ENCODE results near the gene TXNRD2.
"Not testable (repeated sequence)": the region's sequence is repeated elsewhere in the genome, so short reads cannot be mapped to it uniquely, and the experiment has no call there.

Gene TXNRD2

DNA sequence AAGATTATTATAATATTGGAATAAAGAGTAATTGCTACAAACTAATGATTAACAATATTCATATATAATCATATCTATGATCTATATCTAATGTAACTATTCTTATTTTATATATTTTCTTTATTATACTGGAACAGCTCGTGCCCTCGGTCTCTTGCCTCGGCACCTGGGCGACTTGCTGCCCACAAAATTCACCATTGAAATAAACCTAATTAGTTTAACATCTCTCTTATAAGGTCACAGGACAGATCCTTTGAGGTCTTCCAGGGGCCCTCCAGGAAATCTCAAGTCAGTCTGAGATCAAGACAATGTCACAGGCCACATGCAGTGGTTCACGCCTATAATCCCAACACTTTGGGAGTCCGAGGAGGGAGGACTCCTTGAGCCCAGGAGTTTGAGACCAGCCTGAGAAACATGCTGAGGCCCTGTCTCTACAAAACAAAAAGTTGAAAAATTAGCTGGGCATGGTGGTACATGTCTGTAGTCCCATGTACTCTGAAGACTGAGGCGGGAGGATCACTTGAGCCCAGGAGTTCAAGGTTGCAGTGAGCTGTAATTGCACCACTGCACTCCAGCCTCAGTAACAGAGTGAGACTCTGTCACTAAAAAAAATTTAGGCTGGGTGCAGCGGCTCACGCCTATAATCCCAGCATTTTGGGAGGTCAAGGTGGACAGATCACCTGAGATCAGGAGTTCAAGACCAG is 6.6 kb upstream of the TXNRD2 start:
- no peak for DNase-seq (ENCODE audit: low spot score)

DNA sequence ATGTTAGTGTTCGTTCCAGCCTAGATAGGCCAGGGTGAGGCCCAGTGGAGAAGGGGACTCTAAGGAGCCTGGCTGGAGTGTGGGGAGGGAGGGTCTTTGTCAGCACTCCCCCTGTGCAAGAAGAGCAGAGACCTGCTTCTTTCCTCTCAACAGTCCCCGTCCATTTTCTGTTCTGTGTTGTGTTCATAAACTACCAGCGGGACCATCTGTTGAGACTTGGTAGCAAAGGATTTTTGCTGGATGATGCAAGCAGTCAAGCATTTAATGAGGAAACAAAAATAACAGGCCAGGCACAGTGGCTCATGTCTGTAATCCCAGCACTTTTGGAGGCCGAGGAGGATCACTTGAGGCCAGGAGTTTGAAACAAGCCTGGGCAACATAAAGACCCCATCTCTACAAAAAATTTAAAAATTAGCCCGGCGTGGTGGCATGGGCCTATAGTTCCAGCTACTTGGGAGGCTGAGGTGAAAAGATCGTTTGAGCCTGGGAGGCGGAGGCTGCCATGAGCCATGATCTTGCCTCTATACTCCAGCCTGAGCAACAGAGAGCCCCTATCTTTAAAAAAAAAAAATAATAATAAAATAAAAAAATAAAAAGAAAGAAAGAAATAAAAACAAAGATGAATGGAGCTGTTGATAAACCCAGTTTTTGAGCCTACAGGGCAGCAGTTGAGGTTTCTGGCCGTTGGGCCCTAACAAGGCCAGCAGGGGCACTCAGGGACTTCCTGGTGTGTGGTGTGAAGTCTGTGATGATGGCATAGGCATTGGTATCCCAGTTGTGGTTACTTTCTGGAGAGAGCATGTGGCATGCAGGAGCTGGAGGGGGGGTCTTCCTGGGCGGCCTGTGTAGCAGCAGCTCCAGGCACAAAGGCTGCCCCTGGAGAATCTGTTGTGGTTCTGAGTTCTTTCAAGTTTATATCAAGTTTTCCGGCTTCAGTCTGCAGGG is 1.7 kb upstream of the TXNRD2 start:
- no peak for DNase-seq (ENCODE audit: low spot score)

DNA sequence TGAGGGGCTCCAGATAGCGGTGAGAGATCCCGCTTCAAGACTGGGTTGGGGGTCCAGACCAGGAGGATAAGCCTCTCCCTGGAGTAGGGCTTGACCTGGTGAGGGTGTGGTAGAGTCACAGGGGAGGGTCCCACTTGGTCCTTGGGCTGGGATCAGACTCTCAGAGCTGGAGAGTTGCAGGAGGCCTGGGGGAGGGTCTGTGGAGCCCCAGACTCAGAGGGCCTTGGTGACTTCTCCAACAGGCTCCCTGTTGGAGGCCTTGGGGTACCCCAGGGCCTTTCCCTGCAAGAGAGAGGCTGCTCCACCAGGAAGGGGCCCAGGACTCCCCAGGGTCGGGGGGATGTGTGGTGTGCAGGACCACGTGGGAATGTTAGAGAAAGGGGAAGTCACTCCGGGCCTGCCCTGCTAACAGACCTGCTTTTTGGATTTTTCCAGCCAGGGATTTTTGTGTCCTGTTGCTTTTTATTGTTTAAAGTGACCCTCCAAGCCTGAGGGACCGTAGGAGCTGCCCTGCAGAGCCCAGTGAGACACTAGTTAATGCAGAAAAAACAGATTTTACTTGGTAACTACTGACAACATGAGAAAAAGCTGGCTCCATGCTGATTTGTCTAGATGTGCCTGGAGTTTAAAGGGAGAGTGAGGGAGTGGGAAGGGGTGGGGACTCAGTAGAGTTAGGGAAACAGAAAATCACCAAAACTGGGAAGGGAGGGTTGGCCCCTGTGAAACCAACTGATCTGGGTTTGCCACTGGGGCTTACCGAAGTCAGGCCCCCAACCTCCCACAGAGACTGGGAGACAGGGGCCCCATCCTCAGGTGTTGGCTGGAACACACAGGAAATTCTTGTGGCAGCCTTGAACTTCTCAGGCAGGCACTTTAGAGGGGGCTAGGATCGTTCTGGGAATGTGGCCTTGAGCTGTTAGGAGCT is 801 bp upstream of the TXNRD2 start:
- DNase-seq (ENCODE audit: low spot score) = no peak

DNA sequence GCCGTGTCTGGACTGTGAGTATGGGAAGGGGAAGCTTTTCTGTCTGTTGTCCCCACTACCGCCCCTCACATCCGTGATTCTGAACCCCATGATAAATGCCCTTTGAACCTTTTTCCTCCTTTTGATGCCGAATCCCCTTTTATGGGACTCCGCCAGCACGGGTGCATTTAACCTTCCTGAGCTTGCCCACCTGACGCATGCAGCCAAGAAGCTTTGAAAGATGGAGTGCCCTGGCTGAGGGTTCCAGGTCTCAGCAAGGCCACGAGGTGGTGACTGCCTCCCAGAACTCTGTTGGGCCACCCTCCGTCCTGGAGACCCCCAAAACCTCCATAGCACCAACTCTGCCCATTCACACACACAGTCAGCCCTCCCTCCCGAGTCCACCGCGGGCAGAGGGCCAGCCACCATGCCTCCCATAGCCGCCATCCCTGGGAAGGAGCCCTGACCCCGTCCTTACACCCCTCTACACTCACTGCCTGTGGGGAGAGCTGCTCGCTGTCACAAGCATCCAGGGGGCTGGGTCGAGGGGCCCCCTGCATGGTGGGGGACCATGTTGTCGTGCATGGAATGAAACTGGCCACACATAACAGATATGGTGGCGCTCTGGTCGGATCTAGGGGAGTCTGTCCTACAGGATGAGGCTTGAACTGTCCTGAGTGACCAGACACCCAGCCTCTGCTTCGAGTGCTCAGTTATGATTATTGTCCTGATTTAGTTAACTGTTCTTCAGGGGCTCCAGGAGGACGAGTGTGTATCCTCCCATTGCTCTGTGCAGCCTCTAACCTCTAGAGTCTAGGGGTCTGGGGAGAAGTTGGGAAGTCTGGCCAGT is 868 bp downstream of the TXNRD2 start:
- DNase-seq (ENCODE audit: low spot score) = no peak

DNA sequence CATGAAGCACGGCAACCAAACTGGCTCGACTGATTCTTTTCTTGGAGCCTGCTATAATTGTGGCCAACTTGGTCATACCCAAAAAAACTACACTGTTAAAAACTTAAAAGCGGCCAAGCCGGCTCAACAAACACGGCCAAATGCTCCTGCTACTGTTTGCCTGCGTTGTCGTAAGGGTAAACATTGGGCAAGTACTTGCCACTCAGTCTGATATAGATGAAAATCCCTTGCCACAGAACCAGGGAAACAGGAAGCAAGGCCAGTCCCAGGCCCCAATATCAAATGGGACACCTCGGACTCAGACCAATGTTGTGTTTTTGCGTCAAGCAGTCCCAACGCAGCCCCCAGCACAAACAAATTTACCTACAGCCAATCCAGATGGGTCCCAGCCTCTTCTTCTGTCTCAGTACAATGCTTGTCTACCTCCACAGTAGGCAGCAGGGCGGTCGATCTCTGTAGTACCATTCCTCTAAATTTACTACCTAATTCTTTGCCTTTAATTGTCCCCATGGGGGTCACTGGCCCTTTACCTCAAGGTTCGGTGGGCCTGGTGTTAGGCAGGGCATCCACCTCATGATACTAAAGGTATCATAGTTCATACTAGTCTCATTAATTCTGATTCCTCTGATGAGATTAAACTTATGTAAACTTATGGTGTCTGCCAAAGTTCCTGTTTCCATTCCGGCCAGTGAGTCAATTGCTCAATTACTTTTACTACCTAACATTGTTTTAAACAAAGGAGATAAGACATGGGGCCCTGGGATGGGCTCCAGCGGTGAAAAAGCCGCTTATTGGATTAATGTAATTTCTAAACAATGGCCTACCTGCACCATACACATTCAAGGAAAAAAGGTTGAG is 3.8 kb downstream of the TXNRD2 start:
- DNase-seq (ENCODE audit: low spot score) = no peak

DNA sequence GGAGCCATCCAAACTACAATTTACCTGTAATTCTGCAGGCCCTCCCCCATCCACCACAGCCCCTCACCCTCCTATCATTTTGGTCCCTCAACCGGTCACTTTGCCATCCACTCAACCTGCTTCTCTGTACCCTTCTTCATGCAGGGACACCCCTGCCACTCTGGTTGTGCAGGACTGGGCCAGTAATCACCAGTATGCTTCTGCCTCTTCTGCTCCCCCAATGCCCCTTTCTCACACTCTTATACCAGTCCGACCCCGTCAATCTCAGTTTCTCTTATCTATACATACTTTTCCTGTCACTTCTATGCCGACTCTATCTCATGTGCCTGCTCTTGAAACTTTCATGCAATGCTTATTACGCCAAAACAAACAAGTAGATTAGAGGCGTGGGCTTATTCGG is 5.1 kb downstream of the TXNRD2 start:
- no peak for DNase-seq (ENCODE audit: low spot score)

DNA sequence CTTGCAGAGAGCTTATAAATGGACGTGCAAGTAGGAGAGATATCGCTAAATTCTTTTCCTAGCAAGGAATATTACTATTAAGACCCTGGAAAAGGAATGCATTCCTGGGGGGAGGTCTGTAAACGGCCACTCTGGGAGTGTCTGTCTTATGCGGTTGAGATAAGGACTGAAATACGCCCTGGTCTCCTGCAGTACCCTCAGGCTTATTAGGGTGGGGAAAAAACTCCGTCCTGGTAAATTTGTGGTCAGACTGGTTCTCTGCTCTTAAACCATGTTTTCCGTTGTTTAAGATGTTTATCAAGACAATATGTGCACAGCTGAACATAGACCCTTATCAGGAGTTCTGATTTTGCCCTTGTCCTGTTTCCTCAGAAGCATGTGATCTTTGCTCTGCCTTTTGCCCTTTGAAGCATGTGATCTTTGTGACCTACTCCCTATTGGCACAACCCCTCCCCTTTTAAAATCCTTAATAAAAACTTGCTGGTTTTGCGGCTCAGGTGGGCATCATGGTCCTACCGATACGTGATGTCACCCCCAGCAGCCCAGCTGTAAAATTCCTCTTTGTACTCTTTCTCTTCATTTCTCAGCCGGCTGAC is 6.4 kb downstream of the TXNRD2 start:
- DNase-seq (ENCODE audit: low spot score) = not testable (repeated sequence)

DNA sequence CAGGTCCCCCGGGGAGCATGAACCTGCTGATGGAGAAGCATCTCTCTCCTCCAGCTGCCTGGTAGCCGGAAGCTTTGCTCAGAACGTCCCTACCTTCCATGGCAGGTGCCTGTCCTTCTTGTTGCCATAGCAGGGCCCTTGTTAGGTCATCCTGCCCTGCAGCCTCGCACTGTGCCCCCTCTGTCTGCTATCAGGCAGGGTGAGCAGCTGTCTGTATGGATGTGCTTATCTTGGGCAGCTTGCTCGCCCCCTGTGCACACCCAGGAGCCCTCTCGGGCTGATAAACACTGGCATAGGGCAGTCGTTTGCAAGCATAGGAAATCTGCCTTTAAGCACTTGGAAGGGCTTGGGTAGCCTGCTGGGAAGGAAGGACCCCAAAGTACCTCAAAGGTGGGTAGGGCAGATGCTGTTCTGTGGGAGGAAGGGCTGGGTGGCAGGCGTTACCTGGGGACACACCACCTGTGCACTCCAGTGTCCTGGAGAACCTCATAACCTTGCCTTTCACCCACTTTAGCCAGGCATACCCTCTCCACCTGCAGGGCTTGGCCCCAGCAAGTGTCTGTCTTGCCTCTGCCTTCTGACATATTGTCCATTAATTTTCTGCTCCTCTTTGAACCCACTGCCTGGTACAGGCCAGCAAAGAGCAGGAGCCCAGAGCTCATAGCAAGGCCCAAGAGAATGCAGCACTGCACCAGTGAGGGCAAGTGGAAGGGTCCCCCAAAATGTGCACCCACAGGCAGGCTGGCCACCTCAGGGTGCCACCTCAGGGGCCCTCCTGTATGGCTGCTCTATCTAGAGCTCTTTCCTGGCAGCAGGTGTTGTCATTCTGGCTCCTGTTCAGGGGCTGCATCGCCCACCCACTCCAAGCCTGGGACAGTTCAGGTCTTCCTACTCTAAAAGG is 8.0 kb downstream of the TXNRD2 start:
- no peak for DNase-seq (ENCODE audit: low spot score)

DNA sequence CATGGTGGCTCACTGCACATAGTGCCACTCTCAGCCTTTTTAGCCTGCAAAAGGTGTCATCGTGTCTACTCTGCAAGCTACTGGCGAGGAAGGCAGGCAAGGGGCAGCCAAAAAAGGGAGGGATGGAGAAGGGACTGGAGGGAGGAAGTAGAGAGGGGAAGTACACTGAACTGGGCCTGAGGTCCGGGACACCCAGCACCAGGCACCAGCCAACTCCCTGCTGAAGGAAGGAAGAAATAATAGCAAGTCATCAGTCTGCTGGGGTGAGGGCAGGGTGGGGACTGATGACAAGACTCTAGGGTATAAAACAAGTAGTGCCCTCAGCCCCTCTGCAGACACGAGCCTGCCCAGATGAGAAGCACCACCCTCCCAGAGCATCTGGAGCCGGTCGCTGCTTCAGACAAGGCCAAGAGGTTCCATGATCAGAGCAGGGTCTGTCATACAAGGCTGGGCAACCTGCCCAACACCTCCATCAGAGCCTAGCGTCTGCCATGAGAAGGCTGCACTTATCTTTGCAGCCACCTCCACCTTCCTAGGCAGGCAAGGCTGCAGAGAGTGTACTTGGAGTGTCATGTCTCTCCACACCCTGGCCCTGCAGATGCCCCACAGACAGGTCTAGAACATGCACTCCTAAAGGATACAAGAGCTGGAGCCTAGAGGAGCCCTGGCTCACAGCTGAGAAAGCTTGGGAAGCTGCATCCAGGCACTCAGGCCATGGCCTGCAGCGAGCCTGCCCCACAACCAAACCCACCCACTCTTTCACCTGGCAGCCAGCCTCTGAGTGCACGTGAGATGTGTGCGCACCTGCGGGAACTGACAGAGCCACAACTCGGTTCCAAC is 9.0 kb downstream of the TXNRD2 start:
- DNase-seq (ENCODE audit: low spot score) = no peak

DNA sequence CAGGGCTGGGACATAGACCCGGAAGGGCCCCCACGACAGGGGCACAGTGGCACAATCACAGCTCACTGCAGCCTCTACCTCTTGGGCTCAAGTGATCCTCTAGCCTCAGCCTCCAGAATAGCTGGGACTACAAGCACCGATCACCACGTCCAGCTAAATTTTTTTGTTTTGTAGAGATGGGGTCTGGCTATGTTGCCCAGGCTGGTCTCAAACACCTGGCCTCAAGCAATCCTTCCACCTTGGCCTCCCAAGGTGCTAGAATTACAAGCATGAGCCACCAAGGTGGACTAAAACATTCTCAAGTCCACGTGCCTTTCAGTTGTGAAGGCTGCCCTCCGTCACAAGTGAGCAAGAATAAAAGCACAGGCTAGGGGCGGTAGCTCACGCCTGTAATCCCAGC is 10.1 kb downstream of the TXNRD2 start:
- no peak for DNase-seq (ENCODE audit: low spot score)

DNA sequence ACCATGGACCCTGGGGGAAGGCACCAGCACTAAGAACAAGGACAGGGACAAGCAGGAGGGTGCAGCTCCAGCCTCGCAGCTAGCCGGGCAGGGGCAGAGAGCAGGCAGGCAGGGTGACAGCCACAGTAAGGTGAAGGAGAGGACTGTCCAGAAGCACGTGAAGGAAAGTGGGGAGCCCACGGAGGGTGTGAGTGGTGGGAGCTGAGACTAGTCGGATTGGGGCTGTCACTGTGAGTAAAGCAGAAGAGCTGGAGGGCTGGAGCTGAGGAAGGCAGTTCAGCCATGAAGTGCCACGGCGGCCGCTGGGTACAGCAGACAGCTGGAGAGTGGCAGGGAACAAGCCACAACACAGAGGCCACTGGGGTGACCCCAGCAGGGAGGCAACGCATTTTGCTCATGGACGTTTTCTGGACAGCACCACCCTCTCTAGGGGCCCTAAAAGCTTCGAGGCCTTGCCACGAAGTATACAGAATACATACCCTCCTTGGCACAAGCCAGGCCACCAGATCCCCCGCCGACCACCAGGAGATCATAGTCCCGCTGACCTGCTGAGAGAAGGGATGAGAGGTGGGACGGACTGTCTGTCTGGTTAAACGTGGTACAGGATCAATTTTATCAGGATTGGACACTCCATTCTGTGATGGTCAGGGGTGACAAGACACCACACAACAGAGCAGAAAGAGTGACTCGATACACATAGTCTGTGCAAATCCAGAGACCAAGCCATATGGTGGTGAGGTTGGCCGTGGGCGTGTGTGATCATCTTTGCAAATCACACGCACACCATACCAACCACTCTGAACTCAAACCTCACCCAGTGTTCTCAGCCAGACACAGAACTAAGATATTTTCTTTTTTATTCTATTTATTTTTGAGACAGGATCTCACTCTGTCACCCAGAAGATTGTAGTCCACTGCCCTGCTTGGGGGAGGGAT is 10.8 kb downstream of the TXNRD2 start:
- no peak for DNase-seq (ENCODE audit: low spot score)

DNA sequence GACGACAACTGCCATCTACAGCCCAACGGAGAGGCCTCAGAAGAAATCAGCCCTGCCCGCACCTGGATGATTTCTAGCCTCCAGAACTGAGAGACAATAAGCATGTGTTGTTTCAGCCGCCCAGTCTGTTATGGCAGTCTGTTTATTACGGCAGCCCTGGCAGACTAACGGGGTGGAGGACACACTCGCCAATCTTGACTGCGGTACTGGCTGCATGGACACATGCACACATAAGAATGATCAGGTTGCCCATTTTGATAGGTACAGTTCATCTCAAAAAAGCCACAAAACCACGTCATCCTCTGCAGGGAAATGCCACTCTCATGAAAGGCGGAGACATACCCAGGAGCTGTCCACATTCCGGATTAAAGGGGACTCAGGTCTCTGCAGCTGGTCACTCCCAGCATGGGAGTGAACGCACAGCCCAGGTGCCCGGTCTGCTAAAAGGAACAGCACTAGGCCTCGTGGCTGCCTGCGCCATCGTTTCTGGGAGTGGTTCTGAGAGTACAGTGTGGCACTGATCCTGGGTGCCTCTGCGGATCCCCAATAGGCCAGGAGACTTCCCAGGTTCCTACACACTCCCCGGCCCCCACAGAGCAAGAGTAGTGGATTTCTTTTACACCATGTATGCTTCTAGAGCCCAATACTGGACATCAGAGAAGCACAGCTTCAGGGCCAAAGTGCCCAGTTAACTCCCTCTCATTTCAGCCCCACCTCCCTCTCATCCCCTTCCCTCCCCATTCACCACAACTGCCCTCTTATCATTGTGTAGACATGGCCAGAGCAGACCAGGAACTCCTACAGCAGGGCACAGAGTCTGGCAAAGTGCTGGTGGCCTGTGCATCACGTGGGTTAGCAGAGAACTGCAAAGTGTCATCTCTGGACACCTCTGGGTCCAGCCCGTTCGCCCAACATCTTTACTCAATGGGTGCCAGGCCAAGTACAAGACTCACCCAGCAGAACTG is 11.8 kb downstream of the TXNRD2 start:
- DNase-seq (ENCODE audit: low spot score) = no peak

DNA sequence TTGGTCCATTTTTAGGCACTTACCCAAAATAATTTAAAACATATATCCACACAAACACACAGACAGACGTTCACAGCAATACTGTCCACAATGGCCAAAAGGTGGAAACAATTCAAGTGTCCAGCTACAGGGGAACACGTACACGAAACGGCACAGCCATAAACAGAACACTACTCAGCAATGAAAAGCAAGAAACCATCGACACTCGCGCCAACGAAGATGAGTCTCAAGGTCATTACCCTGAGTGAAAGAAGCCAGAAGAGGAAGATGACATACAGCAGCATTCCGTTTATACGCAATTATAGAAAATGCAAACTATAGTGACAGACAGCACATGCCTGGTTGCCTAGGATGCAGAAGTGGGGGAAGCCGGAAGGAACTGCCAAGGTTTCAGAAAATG is 13.4 kb downstream of the TXNRD2 start:
- DNase-seq (ENCODE audit: low spot score) = no peak

DNA sequence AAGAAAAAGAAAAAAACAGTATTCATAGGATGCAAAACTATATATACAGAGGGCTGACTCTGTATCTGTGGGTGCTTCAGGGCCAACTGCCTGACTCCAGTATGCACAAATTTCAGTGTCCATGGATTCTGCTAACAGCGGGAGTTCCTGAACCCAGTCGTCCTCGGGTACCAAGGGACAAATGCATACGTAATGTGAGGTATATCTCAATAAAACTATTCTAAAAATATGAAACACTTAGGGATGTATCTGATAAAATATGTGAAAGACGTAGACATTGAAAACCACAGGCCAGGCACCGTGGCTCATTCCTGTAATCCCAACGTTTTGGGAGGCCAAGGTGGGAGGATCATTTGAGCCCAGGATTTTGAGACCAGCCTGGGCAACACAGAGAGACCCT is 13.9 kb downstream of the TXNRD2 start:
- no peak for DNase-seq (ENCODE audit: low spot score)

DNA sequence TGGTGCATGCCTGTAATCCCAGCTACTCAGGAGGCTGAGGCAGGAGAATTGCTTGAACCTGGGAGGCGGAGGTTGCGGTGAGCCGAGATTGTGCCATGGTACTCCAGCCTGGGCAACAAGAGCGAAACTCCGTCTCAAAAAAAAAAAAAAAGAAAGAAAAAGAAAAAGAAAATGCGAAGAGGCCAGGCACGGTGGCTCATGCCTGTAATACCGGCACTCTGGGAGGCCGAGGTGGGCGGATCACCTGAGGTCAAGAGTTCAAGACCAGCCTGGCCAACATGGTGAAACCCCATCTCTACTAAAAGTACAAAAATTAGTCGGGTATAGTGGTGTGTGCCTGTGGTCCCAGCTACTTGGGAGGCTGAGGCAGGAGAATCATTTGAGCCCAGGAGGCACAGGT is 15.6 kb downstream of the TXNRD2 start:
- not testable (repeated sequence) for DNase-seq (ENCODE audit: low spot score)
